ENCODE results near the gene G2E3.
A peak's percentile ranks its signal among the peaks of the same experiment; 100 is the strongest.
"Not testable (repeated sequence)": the region's sequence is repeated elsewhere in the genome, so short reads cannot be mapped to it uniquely, and the experiment has no call there.

G2E3 gene

DNA sequence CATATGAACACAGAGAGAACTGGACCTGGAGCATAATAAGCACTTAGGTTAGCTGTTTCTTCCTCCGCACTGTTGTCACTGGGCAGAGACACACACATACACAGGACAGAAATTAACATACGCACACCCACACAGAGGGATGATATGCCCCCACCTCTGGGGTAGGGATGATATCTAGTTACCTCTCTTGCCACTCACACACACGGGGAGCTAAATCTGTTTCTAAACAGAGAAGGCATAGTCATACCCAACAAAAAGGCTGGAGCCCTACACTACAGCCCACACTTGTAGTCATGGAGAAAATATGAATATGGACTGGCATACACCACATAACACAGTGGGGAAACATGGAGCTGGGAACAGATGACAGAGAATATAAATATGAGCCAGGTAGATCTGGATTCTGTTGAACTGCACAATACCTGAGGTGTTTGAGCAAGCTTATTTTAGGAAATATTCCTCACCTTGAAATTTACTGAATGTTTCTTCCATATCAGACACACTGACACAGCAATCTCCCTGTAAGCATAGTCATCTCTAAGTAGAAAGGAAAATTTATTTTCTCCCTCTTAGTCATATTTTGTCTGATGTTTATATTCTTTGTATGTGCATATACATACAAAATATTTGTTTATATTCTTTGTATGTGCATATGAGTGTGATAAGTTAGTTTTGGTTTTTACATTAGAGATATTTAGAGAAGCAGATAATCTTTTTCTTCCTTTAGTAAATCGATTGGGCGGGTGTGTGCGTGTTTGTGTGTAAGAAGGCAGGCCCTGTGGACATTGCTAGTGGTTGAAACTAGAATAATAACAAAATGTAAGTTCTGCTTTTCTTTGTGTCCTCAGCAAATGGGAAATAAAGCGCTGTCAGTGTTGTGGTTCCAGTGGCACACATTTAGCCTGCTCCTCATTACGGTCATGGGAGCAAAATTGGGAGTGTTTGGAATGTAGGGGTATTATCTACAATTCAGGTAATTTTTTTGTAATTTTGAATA is 42.3 kb downstream of the G2E3 start:
- no peak for DNase-seq (ENCODE audit: low read depth in 1 of 2, low spot score in 1 of 2)

DNA sequence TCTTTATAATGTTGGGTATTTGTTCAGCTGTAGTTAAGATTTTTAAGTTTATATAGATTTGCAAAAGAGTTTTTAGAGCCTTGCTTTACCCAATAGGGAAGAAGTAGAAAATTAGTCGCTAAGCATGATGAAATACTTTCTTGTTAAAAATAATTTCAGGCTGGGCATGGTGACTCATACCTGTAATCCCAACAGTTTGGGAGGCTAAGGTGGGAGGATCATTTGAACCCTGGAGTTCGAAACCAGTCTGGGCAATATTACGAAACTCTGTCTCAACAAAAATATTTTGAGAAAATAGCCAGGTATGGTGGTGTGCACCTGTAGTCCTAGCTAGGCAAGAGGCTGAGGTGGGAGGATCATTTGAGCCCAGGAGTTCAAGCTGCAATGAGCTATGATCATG is 44.4 kb downstream of the G2E3 start:
- no peak for DNase-seq (ENCODE audit: low read depth in 1 of 2, low spot score in 1 of 2)

DNA sequence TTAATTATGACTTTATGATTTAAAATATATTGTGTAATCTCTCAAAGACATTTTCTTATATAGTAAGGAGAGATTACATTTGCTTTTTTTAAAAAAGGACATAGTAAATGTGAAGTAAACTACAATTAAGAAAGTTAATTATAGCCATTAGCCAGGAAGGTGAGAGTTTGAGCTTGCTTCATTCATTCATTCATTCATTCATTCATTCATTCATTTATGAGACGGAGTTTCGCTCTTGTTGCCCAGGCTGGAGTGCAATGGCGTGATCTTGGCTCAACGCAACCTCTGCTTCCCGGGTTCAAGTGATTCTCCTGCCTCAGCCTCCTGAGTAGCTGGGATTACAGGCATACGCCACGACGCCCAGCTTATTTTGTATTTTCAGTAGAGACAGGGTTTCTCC is 45.7 kb downstream of the G2E3 start:
- not testable (repeated sequence) for DNase-seq (ENCODE audit: low read depth in 1 of 2, low spot score in 1 of 2)

DNA sequence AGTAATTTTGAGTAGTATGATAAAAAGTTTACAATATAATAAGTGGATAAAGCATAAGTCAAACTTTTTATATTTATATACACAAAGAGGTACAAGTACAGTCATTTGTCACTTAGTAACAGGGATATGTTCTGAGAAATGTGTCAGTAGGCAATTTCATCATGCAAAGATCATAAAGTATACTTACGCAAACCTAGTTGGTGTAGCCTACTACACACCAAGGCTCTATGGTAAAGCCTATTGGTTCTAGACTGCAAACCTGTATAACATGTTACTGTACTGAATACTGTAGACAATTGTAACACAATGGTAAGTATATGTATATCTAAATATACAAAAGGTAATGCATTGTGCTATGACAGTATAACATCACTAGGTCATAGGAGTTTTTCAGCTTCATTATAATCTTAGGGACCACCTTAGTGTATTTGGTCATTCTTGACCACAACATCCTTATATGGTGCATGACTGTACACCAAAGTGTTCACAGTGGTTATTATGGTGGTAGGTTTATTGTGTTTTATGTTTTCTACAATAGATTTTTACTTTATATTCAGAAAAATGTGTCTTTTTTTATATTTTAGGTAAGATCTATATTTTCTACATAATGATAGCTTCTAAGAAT is 48.3 kb downstream of the G2E3 start:
- no peak for DNase-seq (ENCODE audit: low read depth in 1 of 2, low spot score in 1 of 2)

DNA sequence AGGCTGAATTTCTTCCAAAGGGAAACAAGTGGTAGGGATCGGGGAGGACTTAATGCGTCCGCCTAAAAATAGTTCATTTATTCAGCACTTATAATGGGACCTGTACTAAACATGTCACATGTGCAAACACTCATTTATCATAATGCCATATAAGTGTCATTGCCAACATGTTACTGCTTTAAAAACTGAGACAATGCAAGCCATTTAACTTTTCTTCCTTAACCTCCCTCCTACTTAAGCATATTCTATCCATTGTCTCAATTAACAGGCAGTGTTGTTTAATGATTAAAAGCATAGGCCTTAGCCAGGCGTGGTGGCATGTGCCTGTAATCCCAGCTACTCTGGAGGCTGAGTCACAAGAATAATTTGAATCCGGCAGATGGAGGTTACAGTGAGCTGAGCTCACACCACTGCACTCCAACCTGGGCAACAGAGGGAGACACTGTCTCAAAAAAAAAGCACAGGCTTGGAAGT is 49.6 kb downstream of the G2E3 start:
- DNase-seq (ENCODE audit: low read depth in 1 of 2, low spot score in 1 of 2) = no peak

DNA sequence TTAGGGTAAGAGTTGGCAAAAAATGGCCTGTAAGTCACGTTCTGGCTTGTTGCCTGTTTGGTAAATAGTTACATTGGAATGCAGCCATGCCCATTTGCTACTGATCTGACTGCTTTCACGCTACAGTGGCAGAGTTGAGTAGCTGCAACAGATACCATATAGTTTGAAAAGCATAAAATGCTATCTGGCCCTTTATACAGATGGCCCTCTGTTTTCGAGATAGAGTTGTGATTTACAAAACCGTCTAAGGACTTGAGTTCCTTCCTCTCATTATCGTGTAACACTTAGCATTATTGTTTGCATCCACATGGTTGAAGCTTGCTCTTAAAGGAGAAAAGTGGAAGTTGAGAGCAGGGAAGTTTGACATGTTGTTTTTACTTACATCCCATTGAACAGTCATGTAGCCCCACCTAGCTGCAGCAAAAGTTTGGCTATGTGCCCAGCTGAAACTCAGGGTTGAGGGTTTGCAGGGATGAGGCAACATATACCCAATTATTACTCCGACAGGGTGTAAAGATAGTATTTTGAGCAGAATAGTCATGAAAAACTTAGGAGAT is 51.9 kb downstream of the G2E3 start:
- DNase-seq (ENCODE audit: low read depth in 1 of 2, low spot score in 1 of 2) = no peak

DNA sequence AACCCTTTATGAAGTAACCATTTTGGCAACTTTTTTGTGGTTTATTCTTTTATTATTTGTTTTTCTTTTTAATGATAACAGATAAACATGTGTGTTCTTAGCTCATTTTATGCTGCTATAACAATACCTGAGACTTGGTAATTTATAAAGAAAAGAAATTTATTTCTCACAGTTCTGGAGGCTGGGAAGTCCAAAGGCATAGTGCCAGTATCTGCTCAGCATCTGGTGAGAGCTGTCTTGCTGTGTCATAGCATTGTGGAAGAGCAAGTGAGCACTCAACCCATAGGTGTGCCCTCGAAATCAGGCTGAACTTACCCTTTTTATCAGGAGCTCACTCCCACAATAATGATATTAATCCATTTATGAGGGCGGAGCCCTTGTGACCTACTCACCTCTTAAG is 55.2 kb downstream of the G2E3 start:
- no peak for DNase-seq (ENCODE audit: low read depth in 1 of 2, low spot score in 1 of 2)

DNA sequence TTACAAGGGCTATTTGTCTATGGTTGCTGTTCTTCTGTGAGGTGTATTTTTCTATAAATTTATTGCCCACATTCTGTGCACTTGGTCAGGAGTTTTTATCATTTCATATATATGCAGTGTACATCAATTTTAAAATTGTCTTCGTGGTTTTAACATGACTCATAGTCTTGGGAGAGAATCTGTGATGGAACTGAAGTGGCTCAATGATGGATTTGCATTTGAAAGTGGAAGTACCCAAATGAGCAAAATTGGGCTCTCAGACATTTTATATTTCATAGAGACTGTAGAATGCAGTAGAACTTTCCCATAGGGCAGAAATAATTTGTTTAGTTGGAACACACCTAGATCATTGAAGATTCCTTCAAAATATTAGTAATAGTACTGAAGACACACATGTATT is 61.2 kb downstream of the G2E3 start:
- DNase-seq (ENCODE audit: low read depth in 1 of 2, low spot score in 1 of 2) = no peak

DNA sequence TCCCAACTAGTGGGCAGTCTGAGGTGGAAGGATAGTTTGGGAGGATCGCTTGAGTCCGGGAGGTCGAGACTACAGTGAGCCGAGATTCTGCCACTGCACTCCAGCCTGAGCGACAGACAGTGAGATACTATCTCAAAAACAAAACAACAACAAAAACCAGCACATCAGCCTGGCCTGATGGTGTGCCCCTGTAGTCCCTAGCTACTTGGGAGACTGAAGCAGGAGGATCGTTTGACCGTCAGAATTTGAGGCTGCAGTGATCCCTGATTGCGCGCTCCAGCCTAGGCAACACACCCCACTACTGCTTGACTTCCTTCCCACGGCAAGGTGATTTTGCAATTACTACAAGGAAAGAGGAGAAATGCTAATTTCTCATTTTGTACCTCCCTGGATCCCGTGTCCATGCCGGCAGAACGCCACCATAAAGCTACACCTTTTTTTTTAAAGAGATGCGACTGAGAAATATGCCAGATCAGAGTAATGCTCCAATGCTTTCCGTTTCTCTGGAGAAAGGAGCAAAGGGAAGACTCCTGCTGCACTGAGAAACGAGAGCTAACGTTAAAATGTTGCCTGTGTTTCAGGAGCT is 62.5 kb downstream of the G2E3 start:
- DNase-seq (ENCODE audit: low read depth in 1 of 2, low spot score in 1 of 2) = no peak

DNA sequence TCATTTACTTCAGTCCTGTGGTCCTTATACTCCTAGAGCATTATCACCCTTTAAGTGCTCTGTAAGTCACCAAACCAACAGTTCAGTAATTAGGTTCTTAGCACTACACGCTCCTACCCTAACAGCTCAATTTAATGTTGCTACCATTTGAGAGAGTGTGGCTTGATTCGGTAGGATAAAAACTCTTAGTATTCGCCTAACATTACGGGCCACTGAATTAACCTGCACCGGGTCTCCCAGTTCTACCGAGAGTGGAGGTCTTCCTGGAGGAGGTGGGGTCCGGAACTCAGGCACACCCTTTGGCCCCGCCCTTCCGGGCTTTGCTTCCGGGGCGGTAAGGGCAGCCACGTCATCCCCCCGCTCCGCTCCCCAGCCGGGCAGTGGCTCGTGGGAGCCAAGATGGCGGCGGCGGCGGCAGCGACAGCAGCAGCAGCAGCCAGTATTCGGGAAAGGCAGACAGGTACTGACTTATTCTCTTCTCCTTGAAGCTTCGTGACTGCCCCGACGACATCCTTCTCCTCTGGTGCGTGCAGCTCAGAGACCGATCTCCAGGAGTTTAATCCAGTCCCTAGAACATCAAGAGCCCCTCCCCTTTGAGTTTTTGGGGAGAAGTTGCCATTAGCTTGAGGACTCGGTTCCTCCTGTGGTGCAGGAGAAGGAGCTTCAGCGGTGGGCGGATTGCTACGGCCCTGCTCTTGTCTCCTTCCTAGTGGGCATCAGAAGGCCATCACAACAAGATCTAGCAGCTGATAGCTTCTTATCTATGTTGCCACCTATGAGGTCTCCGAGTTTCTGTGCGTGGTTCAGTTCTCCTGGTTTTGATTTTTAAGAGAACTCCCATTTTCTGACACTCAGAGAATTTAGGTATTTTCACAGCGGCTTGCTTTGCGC is 63.2 kb downstream of the G2E3 start, which contains the start of gene SCFD1:
TSS of gene SCFD1 (plus strand) at position 380 of the 891 bp plus-strand sequence. CDS start at position 400, 20 bp downstream.
- peak; percentile 87 to 90 for DNase-seq (ENCODE audit: low read depth in 1 of 2, low spot score in 1 of 2)

DNA sequence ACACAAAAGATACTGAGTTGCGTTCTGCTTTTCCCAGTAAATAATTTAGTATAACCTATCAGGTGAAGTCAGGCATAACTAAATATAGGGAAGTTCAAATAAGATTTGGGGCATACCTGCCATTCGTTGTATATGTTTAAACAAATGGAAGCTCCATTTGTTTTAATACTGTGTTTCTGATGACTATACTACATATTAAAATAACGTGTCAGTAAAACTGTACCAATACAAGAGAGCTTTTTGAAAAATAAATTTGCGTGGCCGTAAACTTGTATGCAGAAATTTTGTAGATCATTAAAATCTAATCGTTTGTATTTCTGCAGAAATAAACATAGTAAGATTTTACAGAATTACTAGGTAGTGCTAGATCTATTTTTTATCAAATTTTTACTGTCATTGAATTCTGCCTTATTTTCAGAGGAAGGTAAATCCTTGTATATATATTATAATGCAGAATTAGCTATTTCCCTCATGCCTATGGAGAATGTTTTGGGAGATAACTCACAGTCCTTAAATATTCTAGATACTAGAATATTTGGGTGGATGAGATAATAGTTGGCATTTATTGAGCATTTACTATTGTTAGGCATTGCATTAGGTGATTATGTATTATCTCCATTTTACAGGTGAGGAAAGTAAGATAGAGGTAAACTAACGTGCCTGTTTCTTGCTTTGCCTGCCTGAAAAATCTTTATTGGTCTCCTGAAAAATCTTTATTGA is 64.6 kb downstream of the G2E3 start:
- DNase-seq (ENCODE audit: low read depth in 1 of 2, low spot score in 1 of 2) = no peak

DNA sequence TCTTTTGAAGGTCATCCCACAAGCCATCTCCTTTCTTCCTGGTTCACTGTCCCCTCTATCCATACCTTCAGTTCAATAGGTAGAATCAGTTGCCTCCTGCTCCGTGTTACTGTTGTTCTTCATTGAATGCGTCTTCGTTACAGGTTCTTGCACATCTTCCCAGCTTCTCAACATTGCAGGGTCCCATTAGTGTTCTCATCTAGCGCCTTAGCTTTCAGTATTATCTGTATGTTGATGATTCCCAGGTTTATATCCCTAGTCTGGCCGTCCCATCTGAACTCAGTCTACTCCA is 65.1 kb downstream of the G2E3 start:
- no peak for DNase-seq (ENCODE audit: low read depth in 1 of 2, low spot score in 1 of 2)

DNA sequence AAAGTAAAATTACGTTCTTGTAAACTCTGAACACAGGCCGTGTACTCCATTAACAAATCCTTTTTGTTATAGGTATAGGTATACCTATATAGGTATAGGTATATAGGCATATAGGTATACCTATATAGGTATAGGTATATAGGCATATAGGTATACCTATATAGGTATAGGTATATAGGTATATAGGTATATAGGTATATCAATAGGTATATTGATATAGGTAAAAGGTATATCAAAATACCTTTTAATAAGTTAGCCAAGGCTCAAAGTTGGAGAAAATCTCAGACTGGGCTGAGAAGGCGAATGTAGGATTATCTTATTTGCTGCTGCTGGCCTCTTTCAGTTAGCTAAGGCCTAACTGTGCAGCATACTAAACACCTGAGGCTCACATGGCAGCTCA is 66.6 kb downstream of the G2E3 start:
- DNase-seq (ENCODE audit: low read depth in 1 of 2, low spot score in 1 of 2) = no peak

DNA sequence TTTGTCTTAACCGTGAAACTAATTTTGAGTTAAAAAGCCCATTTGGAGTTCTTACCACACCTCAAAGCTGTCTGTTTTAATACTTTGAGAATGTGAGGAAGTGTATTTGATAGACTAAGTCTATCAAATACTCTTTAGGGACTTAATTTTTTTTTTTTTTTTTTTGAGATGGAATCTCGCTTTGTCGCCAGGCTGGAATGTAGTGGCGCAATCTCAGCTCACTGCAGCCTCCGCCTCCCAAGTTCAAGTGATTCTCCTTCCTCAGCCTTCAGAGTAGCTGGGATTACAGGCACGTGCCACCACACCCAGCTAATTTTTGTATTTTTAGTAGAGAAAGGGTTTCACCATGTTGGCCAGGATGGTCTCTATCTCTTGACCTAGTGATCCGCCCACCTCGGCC is 70.5 kb downstream of the G2E3 start:
- DNase-seq (ENCODE audit: low read depth in 1 of 2, low spot score in 1 of 2) = not testable (repeated sequence)

DNA sequence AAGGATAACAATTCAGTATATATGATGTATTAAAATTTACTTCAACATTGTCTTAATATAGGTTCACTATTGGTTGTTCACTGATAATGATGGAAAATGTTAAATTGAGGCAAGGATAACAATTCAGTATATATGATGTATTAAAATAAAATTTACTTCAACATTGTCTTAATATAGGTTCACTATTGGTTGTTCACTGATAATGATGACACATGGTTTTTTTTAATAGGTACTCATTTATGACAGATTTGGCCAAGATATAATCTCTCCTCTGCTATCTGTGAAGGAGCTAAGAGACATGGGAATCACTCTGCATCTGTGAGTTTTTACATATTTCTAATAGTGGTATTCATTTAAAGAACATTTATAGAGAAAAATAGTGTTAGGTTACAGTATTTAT is 71.3 kb downstream of the G2E3 start:
- no peak for DNase-seq (ENCODE audit: low read depth in 1 of 2, low spot score in 1 of 2)

DNA sequence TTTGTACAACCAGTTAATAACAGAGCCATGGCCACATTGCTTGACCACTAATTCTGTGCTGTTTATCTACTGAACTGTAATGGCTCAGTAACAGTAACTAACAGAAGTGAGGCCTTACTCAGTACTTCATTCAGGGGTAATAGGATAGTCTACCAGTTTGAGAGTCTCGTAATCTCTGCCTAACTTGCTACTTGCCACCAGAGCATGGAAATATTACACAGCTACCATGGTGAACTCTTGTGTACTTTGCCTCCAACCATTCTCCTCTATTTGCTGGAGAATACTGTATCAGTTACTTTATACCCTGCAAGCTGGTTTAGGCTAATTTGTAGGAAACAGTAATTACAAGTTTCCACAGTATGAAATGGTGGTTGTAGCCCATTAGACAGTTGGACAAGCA is 73.8 kb downstream of the G2E3 start:
- no peak for DNase-seq (ENCODE audit: low read depth in 1 of 2, low spot score in 1 of 2)

DNA sequence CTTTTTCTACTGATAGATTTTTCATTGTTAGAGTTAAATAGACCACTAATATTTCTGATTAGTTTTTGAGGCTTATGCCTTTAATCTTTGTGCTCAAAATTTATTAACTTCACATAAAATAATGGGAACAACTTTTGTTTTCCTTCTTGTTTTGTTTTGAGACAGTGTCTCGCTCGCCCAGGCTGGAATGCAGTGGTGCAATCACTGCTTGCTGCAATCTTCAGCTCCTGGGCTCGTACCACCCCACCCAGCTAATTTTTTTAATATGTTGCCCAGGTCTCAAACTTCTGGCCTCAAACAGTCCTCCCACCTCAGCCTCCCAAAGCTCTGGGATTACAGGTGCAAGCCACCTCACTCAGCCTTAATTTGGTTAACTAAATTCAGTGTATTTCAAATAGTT is 80.0 kb downstream of the G2E3 start:
- DNase-seq (ENCODE audit: low read depth in 1 of 2, low spot score in 1 of 2) = no peak

DNA sequence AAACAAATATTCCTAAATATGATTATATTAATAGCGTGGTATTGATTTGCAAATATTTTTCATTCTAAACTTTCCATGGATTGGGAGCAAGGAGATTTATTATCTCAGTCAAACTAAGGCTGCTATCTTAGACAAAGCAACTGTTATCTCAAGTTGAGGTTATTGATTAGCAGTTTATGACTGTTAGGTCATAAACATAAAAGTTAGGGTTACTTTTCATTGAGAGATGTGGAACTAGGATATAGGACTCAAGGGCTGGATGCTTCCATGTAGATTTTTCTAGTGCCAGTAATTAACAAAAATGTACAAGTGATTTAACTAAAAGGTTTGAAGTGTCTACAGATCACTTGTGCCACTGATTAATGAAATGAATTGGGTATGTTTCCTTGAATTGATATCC is 82.2 kb downstream of the G2E3 start:
- no peak for DNase-seq (ENCODE audit: low read depth in 1 of 2, low spot score in 1 of 2)

DNA sequence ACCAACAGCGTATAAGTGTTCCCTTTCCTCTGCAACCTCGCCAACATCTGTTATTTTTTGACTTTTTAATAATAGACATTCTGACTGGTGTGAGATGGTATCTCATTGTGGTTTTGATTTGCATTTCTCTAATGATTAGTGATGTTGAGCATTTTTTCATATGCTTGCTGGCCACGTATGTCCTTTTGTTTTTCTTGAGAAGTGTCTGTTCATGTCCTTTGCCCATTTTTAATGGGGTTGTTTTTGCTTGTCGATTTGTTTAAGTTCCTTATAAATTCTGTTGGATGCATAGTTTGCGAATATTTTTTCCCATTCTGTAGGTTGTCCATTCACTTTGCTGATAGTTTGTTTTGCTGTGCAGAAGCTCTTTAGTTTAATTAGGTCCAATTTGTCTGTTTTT is 85.5 kb downstream of the G2E3 start:
- DNase-seq (ENCODE audit: low read depth in 1 of 2, low spot score in 1 of 2) = not testable (repeated sequence)

DNA sequence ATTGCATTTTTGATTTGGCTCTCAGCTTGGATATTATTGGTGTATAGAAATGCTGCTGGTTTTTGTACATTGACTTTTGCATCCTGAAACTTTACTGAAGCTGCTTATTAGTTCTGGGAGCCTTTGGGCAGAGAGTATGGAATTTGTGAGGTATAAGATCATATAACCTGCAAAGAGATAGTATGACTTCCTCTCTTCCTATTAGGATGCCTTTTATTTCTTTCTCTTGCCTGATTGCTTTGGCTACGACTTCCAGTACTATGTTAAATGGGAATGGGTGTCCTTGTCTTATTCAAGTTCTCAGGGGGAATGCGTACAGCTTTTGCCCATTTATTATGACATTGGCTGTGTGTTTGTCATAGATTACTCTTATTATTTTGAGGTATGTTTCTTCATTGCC is 86.6 kb downstream of the G2E3 start:
- DNase-seq (ENCODE audit: low read depth in 1 of 2, low spot score in 1 of 2) = no peak
